AG09319 (cell line): ENCODE results near the gene SP140L.
"Not testable (repeated sequence)": the region's sequence is repeated elsewhere in the genome, so short reads cannot be mapped to it uniquely, and the experiment has no call there.

Experiments used
- DNase-seq: peaks from one replicate; pipeline ENCODE4 v3.0.0-alpha.2; 2010; ENCODE audit warnings: low read depth; ENCODE audit errors: extremely low read depth
- CTCF ChIP-seq: IDR thresholded peaks from 2 replicates; pipeline ENCODE4 v1.5.1; 2011; ENCODE audit warnings: low read depth, mild to moderate bottlenecking, inconsistent platforms, low read length, moderate library complexity

The SP140L gene

GRCh38 chr2:230326453-230327417, at the start of gene SP140L:
SP140L (plus strand) TSS chr2:230327193; CDS start chr2:230327270, 77 bp downstream.
- TF ChIP-seq CTCF = no peak
- peak; percentile 60 for DNase-seq

GRCh38 chr2:230282936-230283335, 44.1 kb upstream of the SP140L start:
- TF ChIP-seq CTCF = no peak
- DNase-seq = no peak

- no peak for DNase-seq
- TF ChIP-seq CTCF = no peak
Observed at GRCh38 chr2:230286048-230286447, 40.9 kb upstream of the SP140L start.

- not testable (repeated sequence) for DNase-seq
Observed at GRCh38 chr2:230289311-230289710, 37.7 kb upstream of the SP140L start.

GRCh38 chr2:230295192-230295591, 31.8 kb upstream of the SP140L start:
- TF ChIP-seq CTCF = no peak
- DNase-seq = no peak

- TF ChIP-seq CTCF = no peak
Observed at GRCh38 chr2:230296917-230297316, 30.1 kb upstream of the SP140L start.

GRCh38 chr2:230299618-230300017, 27.4 kb upstream of the SP140L start:
- DNase-seq = no peak
- no peak for TF ChIP-seq CTCF

More at GRCh38 chr2:230296917-230297316, 30.1 kb upstream of the SP140L start:
- no peak for DNase-seq
